Lower leg skin (tissue), 3 donors: ENCODE data around the gene NOD2.

Source experiments
- POLR2A ChIP-seq, 2 donors: fragments of 450-650 bp; IDR thresholded peaks; one replicate each; pipeline ENCODE4 v1.6.1; 2016 to 2017; ENCODE audit warnings: antibody characterized with exemption in 2 of 2, mild to moderate bottlenecking in 1 of 2, moderate library complexity in 1 of 2
- TF ChIP-seq, protein P1 (sequence below), 3 donors: fragments of 450-650 bp; IDR thresholded peaks; one replicate each; pipeline ENCODE4 v1.5.1; 2016; ENCODE audit warnings: antibody characterized with exemption in 3 of 3, mild to moderate bottlenecking in 3 of 3, moderate library complexity in 2 of 3

DNA sequence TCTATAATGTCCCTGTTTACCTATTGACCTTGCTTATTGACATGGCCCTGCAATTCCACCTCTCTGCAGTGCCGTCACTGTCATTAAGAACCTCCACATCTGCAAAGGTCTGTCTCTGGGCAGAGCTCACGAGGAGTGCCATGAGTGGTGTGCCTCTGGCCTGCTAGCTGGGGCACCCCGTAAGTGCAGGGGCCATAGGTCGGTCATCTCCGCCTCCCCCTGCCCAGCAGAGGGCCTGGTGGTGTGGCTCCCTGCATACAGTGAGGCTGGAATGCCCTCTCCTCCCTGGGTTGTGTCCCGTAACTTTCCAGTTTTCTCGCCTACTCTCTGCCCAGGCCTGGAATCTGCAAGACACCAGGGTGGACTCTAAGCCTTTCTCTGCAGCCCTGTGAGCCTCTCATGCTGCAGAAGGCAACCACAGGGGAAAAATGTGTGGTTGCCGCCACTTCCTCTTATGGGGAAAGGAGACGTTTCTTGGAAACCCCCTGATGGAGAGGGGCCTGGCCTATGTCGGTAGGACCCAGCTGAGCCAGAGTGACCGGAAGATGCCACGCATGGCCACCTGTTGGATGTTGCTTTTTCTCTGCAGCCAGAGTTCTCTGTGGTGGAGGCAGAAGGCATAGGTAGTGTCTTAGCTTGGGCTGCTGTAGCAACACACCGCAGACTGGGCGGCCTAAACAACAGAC, 9.6 kb upstream of the NOD2 start:
- no peak for TF ChIP-seq POLR2A (IDR thresholded peaks at IDR 0.05)
- TF ChIP-seq, protein P1, sequence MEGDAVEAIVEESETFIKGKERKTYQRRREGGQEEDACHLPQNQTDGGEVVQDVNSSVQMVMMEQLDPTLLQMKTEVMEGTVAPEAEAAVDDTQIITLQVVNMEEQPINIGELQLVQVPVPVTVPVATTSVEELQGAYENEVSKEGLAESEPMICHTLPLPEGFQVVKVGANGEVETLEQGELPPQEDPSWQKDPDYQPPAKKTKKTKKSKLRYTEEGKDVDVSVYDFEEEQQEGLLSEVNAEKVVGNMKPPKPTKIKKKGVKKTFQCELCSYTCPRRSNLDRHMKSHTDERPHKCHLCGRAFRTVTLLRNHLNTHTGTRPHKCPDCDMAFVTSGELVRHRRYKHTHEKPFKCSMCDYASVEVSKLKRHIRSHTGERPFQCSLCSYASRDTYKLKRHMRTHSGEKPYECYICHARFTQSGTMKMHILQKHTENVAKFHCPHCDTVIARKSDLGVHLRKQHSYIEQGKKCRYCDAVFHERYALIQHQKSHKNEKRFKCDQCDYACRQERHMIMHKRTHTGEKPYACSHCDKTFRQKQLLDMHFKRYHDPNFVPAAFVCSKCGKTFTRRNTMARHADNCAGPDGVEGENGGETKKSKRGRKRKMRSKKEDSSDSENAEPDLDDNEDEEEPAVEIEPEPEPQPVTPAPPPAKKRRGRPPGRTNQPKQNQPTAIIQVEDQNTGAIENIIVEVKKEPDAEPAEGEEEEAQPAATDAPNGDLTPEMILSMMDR (IDR thresholded peaks at IDR 0.05): no peak
